Nucleus accumbens (tissue), 56 donors: Measurements from ENCODE around the gene SPDYE2B.
"Not testable (repeated sequence)": the region's sequence is repeated elsewhere in the genome, so short reads cannot be mapped to it uniquely, and the experiment has no call there.

Source experiments
- DNase-seq, 56 donors: peaks; one replicate each; lab custom pipeline; 2025; lab: John Stamatoyannopoulos, UW

Gene SPDYE2B

GRCh38 chr7:102649924-102650323, at the start of gene SPDYE2B:
TSS of gene SPDYE2B (plus strand) at chr7:102650319. CDS start at chr7:102652349, 2,030 bp downstream.
- DNase-seq, result not testable (repeated sequence)

DNA sequence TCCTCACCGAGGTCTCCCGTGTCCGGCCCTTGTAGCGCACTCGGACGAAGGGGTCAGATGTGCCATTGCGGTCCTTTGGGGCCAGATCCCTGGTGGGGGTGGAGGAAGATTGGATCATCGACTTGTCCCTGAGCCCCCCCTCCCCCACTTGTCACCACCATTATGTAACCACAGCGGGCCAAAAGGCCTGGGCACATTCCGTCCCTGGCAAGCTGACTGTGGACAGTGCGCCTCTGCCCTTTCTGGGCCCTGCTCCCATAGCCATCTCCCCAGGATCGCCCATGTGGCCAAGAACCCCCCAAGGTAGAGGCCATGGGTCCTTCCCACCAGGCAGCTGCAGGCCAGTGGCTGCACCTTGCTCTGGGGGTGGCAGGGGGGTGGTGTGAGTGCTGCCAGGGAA, 47.8 kb upstream of the SPDYE2B start:
- DNase-seq, result not testable (repeated sequence)

DNA sequence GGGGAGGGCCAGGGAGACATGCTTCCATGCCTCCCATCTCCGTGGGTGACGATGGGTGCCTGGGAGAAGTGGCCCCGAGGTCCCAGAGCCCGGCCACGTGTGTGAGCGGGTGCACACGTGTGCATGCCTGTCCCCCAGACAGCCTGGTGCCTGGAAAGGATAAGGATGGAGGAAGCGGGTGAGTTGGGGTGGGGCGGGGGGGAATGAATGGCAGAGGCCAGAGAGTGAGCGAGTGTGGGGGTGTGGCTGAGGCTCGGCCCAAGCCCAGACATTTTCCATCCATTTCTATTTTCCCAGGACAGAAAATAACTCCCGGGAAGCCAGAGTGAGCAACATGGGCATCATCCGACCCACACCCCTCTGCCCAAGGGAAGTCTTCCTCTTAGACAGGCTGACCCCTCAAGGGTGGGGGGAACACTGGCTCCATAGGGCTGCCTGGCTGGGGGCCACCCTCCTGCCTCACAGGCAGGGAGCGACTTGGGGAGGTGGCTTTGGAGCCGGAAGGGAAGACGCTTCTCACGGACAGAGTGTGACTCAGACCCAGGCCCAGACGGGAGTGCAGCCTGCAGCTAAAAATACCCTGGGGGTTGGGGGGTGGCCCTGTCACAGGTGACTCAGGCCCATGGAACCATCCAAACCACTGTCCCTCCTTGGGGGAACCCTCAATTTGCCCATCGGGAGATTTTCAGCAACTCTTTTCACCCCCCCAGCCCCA, 45.5 kb upstream of the SPDYE2B start:
- not testable (repeated sequence) for DNase-seq

DNA sequence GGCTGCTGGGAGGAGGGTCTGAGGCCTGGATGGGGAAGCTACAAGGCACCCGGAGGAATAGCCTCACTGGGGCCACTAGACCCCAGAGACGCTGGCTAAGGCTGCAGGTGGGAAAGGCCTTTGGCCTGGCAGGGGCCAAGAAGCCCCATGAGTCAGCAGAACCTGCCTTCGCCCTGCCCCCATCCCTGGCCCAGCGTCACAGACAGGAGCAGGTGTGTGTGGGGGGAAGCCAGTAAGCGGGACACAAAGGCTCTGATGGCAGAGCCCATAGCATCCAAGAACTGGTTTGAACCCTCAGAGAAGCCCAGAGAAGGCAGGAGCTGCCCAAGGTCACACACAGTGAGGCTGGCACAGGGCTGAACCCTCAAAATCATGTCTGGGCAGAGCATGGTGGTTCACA, 43.3 kb upstream of the SPDYE2B start:
- DNase-seq, result not testable (repeated sequence)

- not testable (repeated sequence) for DNase-seq
These were observed 40.4 kb upstream of the SPDYE2B start for GRCh38 chr7:102609734-102610133.

GRCh38 chr7:102610441-102610840, 39.7 kb upstream of the SPDYE2B start:
- not testable (repeated sequence) for DNase-seq

- DNase-seq, result not testable (repeated sequence)
These were observed 39.0 kb upstream of the SPDYE2B start for GRCh38 chr7:102611013-102611674.

DNA sequence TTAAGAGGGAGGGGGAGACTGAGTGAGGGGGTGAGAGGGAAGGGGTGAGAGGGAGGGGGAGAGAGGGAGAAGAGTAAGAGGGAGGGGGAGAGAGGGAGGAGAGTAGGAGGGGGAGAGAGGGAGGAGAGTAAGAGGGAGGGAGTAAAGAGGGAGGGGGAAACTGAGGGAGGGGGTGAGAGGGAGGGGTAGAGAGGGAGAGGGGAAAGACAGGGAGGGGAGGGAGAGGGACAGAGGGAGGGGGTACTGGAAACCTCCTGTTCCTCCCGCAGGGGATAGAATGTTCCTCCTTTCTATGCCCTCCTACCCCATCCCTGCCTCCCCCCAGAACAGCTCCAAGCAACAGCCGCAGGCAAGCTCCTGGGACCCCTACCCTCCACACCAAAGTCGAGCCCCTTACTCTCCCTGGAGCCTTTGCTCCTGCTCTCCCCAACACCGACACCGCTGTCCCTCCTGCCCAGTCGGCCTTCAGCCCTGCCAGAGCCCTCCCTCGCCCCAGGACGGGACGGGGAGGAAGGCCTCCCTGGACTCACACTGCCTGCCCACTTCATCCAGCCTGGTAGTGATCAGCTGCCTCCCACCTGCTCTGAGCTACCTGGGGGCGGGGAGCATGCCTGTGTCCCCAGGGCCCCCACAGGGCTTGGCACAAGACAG, 38.3 kb upstream of the SPDYE2B start:
- not testable (repeated sequence) for DNase-seq

GRCh38 chr7:102613575-102614345, 36.4 kb upstream of the SPDYE2B start:
- not testable (repeated sequence) for DNase-seq

- DNase-seq, result not testable (repeated sequence)
These were observed 35.8 kb upstream of the SPDYE2B start for GRCh38 chr7:102614346-102614697.

DNA sequence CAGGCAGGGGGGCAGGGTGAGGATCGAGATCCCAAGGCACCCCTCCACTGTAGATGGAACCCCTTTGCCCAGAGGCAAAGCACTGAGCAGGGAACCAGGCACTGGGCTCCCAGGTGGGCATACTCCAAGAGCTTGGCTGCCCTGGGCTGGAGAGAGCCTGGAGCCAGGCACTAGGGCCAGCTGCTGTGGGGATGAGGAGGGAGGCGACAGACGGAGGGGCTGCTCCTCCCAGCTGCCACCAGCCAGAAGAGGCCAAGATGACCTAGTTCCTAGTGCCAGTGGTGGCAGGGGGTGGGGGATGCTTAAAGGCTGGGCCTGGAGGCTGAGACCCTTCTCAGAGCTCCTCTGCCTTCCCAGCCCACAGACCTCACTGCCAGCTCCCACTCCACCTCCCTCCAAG, 35.2 kb upstream of the SPDYE2B start:
- DNase-seq, result not testable (repeated sequence)

DNA sequence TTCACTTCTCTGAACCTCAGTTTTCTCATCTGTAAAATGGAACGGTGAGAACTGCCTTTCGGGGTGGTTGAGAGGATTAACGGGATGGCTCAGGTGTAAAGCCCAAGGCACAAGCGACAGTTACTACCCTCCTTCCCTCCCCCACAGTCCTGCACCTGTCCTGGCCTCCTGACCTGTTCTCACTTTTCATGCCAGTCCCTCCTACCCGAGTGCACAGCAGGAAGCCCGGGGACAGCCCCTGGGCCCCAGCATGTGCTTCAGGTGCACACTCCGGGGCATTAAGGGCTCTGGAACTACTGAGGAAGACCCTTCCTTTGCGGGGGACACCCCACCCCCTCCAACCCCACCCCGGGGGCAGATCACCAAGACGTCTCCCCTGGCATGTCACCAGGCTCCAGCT, 34.2 kb upstream of the SPDYE2B start:
- DNase-seq, result not testable (repeated sequence)

DNA sequence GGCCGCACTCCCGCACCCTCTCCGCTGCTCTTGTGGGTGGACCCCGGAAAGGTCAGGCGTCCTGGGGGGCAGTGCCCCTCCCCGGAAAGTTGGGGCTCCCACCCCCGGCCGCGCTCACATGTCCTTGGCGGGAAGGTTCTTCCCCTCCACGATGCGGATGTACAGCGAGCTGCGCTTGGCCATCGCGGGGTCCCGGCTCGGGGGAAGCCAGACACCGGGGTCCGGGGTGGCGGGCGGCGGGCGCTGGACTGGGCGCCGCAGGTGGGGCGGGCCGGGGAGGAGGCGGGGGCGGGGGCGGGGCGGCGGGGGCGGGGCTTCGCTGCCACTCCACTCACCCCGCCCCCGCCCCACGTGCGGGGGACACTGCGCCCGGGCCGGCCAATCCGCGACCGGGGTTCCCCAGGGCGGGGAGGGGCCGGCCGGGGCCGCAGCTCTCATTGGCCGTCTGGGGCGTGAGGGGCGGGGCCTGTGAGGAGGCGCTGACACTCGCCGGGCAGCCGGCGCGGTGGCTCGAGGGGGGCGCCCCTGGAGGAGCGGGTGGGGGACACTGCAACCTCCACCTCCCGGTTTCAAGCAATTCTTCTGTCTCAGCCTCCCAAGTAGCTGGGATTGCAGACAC, 33.5 kb upstream of the SPDYE2B start, which contains the start of gene RASA4:
Gene RASA4, minus strand, starts transcription at position 250 of the 619 bp plus-strand sequence. Its CDS starts 67 bp downstream, at position 183.
- not testable (repeated sequence) for DNase-seq

DNA sequence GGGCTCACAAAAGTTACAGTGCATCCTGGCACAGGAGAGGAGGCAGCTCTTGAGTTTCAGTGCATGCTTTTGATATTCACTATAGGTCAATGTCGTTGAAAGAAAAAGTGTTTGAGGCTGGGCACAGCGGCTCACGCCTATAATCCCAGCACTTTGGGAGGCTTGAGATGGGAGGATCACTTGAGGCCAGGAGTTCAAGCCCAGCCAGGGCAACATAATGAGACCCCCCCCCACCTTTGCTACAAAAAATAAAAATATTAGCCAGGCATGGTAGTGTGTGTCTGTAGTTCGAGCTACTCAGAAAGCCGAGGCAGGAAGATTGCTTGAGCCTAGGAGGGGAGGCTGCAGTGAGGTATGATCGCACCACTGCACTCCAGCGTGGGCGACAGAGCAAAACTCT, 32.0 kb upstream of the SPDYE2B start:
- not testable (repeated sequence) for DNase-seq

DNA sequence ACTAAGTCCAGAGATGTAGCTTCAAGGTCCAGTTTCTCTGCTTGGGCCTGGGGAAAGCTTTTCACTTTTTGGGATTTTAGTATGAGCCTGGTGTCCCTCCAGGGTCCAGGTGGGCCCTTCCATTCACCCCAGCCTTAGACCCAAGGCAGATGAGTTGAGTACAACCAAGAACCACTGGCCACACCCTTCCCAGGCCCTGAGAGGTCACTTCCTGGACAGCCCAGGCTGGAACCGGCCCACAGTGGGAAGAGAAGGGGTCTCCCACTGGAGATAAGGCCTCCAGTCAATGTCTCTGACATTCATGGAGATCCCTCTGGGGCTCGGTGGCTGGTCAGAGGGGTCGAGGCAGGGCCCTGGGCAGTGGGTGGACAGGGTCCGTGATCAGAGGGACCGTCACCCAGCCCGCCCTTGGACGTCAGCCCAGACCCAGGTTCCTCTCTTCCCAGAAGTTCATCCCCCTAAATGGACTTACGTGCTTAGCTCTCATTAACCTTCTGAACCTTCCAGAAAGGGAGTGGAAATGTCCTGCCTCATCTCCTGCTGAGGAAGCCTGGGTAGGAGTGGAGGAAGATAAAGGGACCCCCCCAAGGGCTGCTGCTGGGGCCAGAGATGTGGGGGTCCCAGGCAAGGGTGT, 22.7 kb upstream of the SPDYE2B start:
- not testable (repeated sequence) for DNase-seq

- not testable (repeated sequence) for DNase-seq
These were observed 19.5 kb upstream of the SPDYE2B start for GRCh38 chr7:102630622-102631021.

DNA sequence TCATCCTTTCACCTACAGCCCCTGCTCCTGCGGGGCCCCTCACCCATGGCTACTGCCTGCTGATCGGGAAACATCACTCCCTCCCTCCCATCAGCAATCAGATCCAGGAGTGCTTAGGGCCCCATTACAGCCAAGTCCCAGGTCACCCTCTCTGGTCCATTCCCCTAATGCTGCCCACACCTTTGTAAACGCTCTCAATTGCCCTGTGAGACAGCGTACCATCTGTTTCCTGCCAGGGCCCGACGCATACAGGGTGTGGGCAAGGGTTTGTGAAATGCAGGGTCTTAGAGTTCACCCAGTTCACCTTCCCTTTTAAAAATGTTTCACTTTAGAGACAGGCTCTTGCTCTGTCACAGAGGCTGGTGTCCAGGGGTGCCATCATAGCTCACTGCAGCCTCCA, 15.8 kb upstream of the SPDYE2B start:
- DNase-seq, result not testable (repeated sequence)

- not testable (repeated sequence) for DNase-seq
These were observed 14.8 kb upstream of the SPDYE2B start for GRCh38 chr7:102635354-102635753.

GRCh38 chr7:102636956-102637355, 13.2 kb upstream of the SPDYE2B start:
- DNase-seq, result not testable (repeated sequence)

GRCh38 chr7:102638848-102639247, 11.3 kb upstream of the SPDYE2B start:
- not testable (repeated sequence) for DNase-seq
